Upper lobe of left lung (tissue), 4 donors: ENCODE measurements around the gene CD300LF.

Source experiments
- CTCF ChIP-seq, 6 experiments: fragments of 450-650 bp in 4 of 6; fragments of 200-600 bp in 2 of 6; sonication (generic) in 2 of 6; IDR thresholded peaks; one replicate each; pipeline ENCODE4 v1.5.1; 2016 to 2019; ENCODE audit warnings: antibody characterized with exemption in 6 of 6
- POLR2A ChIP-seq, 4 donors: fragments of 450-650 bp; IDR thresholded peaks; one replicate each; pipeline ENCODE4 v1.5.1; 2016 to 2017; ENCODE audit warnings: antibody characterized with exemption in 4 of 4, mild to moderate bottlenecking in 2 of 4

GRCh38 chr17:74728702-74729075 is 16.0 kb upstream of the CD300LF start:
- TF ChIP-seq CTCF (IDR thresholded peaks at IDR 0.05) (no peak), POLR2A (IDR thresholded peaks at IDR 0.05) (no peak)
